ENCODE measurements around the gene PRIM2.

DNA sequence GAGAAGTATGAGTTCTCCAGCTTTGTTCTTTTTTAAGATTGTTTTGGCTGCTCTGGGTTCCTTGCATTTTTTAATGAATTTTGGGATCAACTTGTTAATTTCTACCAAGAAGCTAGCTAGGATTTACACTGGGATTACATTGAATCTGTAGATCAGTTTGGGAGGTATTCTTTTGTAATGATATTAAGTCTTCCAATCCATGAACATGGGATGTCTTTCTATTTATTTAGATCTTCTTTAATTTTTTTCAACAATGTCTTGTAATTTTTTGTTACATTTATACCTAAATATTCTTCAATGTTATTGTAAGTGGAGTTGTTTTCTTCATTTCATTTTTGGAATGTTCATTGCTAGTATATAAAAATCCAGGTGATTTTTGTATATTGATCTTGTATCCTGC lies 12.5 kb downstream of the PRIM2 start:
- TF ChIP-seq, protein P1, sequence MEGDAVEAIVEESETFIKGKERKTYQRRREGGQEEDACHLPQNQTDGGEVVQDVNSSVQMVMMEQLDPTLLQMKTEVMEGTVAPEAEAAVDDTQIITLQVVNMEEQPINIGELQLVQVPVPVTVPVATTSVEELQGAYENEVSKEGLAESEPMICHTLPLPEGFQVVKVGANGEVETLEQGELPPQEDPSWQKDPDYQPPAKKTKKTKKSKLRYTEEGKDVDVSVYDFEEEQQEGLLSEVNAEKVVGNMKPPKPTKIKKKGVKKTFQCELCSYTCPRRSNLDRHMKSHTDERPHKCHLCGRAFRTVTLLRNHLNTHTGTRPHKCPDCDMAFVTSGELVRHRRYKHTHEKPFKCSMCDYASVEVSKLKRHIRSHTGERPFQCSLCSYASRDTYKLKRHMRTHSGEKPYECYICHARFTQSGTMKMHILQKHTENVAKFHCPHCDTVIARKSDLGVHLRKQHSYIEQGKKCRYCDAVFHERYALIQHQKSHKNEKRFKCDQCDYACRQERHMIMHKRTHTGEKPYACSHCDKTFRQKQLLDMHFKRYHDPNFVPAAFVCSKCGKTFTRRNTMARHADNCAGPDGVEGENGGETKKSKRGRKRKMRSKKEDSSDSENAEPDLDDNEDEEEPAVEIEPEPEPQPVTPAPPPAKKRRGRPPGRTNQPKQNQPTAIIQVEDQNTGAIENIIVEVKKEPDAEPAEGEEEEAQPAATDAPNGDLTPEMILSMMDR (conservative IDR thresholded peaks at IDR 0.05; ENCODE audit: low read depth, low read length): no peak
- TF ChIP-seq, protein P2, sequence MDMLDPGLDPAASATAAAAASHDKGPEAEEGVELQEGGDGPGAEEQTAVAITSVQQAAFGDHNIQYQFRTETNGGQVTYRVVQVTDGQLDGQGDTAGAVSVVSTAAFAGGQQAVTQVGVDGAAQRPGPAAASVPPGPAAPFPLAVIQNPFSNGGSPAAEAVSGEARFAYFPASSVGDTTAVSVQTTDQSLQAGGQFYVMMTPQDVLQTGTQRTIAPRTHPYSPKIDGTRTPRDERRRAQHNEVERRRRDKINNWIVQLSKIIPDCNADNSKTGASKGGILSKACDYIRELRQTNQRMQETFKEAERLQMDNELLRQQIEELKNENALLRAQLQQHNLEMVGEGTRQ (IDR thresholded peaks at IDR 0.05; ENCODE audit: low read depth, low read length): no peak
- TF ChIP-seq POLR2A (IDR thresholded peaks at IDR 0.05; ENCODE audit: low read depth, low read length) (no peak), NFE2L2 (IDR thresholded peaks at IDR 0.05; ENCODE audit: low read depth, low read length) (no peak), SMC3 (IDR thresholded peaks at IDR 0.05; ENCODE audit: low read depth, low read length) (no peak), FOS (IDR thresholded peaks at IDR 0.05; ENCODE audit: low read depth, low read length) (no peak), RCOR1 (IDR thresholded peaks at IDR 0.05; ENCODE audit: insufficient replicate concordance, low read length) (no peak), CEBPB (IDR thresholded peaks at IDR 0.05; ENCODE audit: low read depth, low read length) (no peak), CHD1 (IDR thresholded peaks at IDR 0.05; ENCODE audit: low read depth, low read length) (no peak), RFX5 (IDR thresholded peaks at IDR 0.05; ENCODE audit: low read depth, low read length) (no peak), RAD21 (IDR thresholded peaks at IDR 0.05; ENCODE audit: low read length) (no peak), BHLHE40 (IDR thresholded peaks at IDR 0.05; ENCODE audit: low read depth, low read length) (no peak)
- TF ChIP-seq, protein P3, sequence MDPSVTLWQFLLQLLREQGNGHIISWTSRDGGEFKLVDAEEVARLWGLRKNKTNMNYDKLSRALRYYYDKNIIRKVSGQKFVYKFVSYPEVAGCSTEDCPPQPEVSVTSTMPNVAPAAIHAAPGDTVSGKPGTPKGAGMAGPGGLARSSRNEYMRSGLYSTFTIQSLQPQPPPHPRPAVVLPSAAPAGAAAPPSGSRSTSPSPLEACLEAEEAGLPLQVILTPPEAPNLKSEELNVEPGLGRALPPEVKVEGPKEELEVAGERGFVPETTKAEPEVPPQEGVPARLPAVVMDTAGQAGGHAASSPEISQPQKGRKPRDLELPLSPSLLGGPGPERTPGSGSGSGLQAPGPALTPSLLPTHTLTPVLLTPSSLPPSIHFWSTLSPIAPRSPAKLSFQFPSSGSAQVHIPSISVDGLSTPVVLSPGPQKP (IDR thresholded peaks at IDR 0.05; ENCODE audit: borderline replicate concordance, low read depth, low read length): no peak

Data from IMR-90 (cell line).